Gastrocnemius medialis (tissue), 4 donors: Measurements from ENCODE around the gene DHRS3. TPM values are rescaled to one million over a fixed set of nuclear protein-coding genes. Genes with fewer than 3 reads are reported as not detected.
A peak's percentile ranks its signal among the peaks of the same experiment; 100 is the strongest.

ENCODE experiments used
- ATAC-seq, 2 donors: fragments of 150-250 bp; one replicate each; pipeline ENCODE4 v1.9.1; 2016
- DNase-seq, 2 donors: peaks; one replicate each; pipeline ENCODE4 v3.0.0-alpha.2; 2019
- H3K27ac ChIP-seq, 4 donors: fragments of 200-600 bp; sonication (generic); 1 replicate in 1 of 4; 2 replicates in 3 of 4; pipeline ENCODE4 v1.5.1; 2016 to 2018; ENCODE audit warnings: mild to moderate bottlenecking in 2 of 4, moderate library complexity in 1 of 4
- H3K27me3 ChIP-seq, 3 donors: fragments of 200-600 bp; sonication (generic) in 2 of 3; 1 replicate in 1 of 3; 2 replicates in 2 of 3; pipeline versions ENCODE4 v1.5.1 to v1.6.0; 2016 to 2019; ENCODE audit warnings: mild to moderate bottlenecking in 1 of 3, moderate library complexity in 1 of 3
- H3K36me3 ChIP-seq, 2 donors: fragments of 200-600 bp; sonication (generic) in 1 of 2; one replicate each; pipeline ENCODE4 v1.5.1; 2017 to 2018
- H3K4me1 ChIP-seq, 2 donors: fragments of 200-600 bp; sonication (generic) in 1 of 2; one replicate each; pipeline ENCODE4 v1.5.1; 2016 to 2017; ENCODE audit warnings: mild to moderate bottlenecking in 2 of 2
- H3K4me3 ChIP-seq, 4 donors: fragments of 200-600 bp; sonication (generic) in 3 of 4; 1 replicate in 1 of 4; 2 replicates in 3 of 4; pipeline ENCODE4 v1.5.1; 2016 to 2019; ENCODE audit warnings: mild to moderate bottlenecking in 2 of 4
- H3K9me3 ChIP-seq, 3 donors: fragments of 200-600 bp; sonication (generic) in 2 of 3; 1 replicate in 1 of 3; 2 replicates in 2 of 3; pipeline ENCODE4 v1.5.1; 2016 to 2019
- CTCF ChIP-seq, 5 experiments: fragments of 450-650 bp in 3 of 5; fragments of 200-600 bp in 2 of 5; sonication (generic) in 2 of 5; IDR thresholded peaks in 4 of 5; conservative IDR thresholded peaks in 1 of 5; 1 replicate in 4 of 5; 2 replicates in 1 of 5; pipeline ENCODE4 v1.5.1; 2016 to 2019; ENCODE audit warnings: antibody characterized with exemption in 5 of 5, mild to moderate bottlenecking in 3 of 5, moderate library complexity in 3 of 5
- POLR2A ChIP-seq, 2 donors: fragments of 450-650 bp; IDR thresholded peaks; one replicate each; pipeline ENCODE4 v1.6.1; 2017; ENCODE audit warnings: antibody characterized with exemption in 2 of 2, mild to moderate bottlenecking in 2 of 2, moderate library complexity in 2 of 2
- in situ Hi-C, 4 donors: fragments of 200-750 bp; cut with MboI; loops; one replicate each; pipeline versions ENCODE4 v1.15.0 to v1.8.0; 2017; ENCODE audit warnings: low sequenced_read_pairs in 4 of 4
- intact Hi-C: fragments of 100-400 bp; cut with DNase I; formaldehyde crosslinking; loops from one replicate; pipeline ENCODE4 v1.15.1; 2023; ENCODE audit warnings: low total_unique reads
- total RNA-seq, 4 donors: library from RNA; depleted of rRNA; stranded (reverse); fragments of >200 nt; gene quantifications; one replicate each; pipeline versions ENCODE4 v1.1.0 to v1.2.3, GENCODE V29; 2016

DHRS3 gene
- total RNA-seq, 4 donors from 2014 or later: 28.5 to 108 (median 67.0) TPM

GRCh38 chr1:12588695-12589094 lies 29.3 kb downstream of the DHRS3 start:
- DNase-seq (no peak), ATAC-seq (no peak)
- intact Hi-C loops: no loop called here
- H3K27me3 ChIP-seq: no peaks in the 10 kb centered on the region
- peaks cover 38 to 41% of the 10 kb centered on the region in 2 donors for H3K4me1 ChIP-seq
- no peak for TF ChIP-seq CTCF (IDR thresholded peaks at IDR 0.05 in 4 of 5, conservative IDR thresholded peaks at IDR 0.05 in 1 of 5)
- no peak for TF ChIP-seq POLR2A (IDR thresholded peaks at IDR 0.05)
- in situ Hi-C loops: no loop called here
- peak overlapping the region in 3 of 4 donors; percentile 5 to 93 (median 23) for H3K27ac ChIP-seq
- no peaks in the 10 kb centered on the region for H3K36me3 ChIP-seq
- no peaks in the 10 kb centered on the region for H3K9me3 ChIP-seq
- no peak overlapping the region for H3K4me3 ChIP-seq

- no peaks in the 10 kb centered on the region for H3K36me3 ChIP-seq
- H3K4me1 ChIP-seq: peaks cover 32 to 35% of the 10 kb centered on the region in 2 donors
- intact Hi-C loops: no loop called here
- H3K9me3 ChIP-seq: no peaks in the 10 kb centered on the region
- peak overlapping the region in 3 of 4 donors; percentile 5 to 23 (median 5) for H3K27ac ChIP-seq
- DNase-seq (no peak), ATAC-seq (no peak)
- no peak for TF ChIP-seq CTCF (IDR thresholded peaks at IDR 0.05 in 4 of 5, conservative IDR thresholded peaks at IDR 0.05 in 1 of 5)
- no peaks in the 10 kb centered on the region for H3K27me3 ChIP-seq
- in situ Hi-C loops: no loop called here
- no peak overlapping the region for H3K4me3 ChIP-seq
Measured at GRCh38 chr1:12587981-12588640, 29.9 kb downstream of the DHRS3 start.

- Histone ChIP-seq H3K4me1 (peaks cover 18 to 22% of the 10 kb centered on the region in 2 donors), H3K4me3 (no peak overlapping the region), H3K27me3 (no peaks in the 10 kb centered on the region), H3K9me3 (no peaks in the 10 kb centered on the region), H3K27ac (peak overlapping the region in 3 of 4 donors; percentile 18 to 42 (median 37)), H3K36me3 (no peaks in the 10 kb centered on the region)
- ATAC-seq (no peak), DNase-seq (no peak)
- intact Hi-C loops (no loop called here), in situ Hi-C loops (no loop called here)
- TF ChIP-seq CTCF (IDR thresholded peaks at IDR 0.05 in 4 of 5, conservative IDR thresholded peaks at IDR 0.05 in 1 of 5) (no peak), POLR2A (IDR thresholded peaks at IDR 0.05) (no peak)
Measured at GRCh38 chr1:12585951-12586942, 31.8 kb downstream of the DHRS3 start.

GRCh38 chr1:12585536-12585935 lies 32.5 kb downstream of the DHRS3 start:
- no peak for DNase-seq
- in situ Hi-C loops (no loop called here), intact Hi-C loops (no loop called here)
- Histone ChIP-seq H3K27ac (peak overlapping the region in 3 of 4 donors; percentile 18 to 42 (median 37)), H3K9me3 (no peaks in the 10 kb centered on the region), H3K4me3 (no peak overlapping the region), H3K36me3 (no peaks in the 10 kb centered on the region), H3K4me1 (peaks cover 18 to 23% of the 10 kb centered on the region in 2 donors), H3K27me3 (no peaks in the 10 kb centered on the region)
- no peak for ATAC-seq
- TF ChIP-seq CTCF (IDR thresholded peaks at IDR 0.05 in 4 of 5, conservative IDR thresholded peaks at IDR 0.05 in 1 of 5) (no peak), POLR2A (IDR thresholded peaks at IDR 0.05) (no peak)
